ENCODE data around the gene GALC.

The GALC gene

DNA sequence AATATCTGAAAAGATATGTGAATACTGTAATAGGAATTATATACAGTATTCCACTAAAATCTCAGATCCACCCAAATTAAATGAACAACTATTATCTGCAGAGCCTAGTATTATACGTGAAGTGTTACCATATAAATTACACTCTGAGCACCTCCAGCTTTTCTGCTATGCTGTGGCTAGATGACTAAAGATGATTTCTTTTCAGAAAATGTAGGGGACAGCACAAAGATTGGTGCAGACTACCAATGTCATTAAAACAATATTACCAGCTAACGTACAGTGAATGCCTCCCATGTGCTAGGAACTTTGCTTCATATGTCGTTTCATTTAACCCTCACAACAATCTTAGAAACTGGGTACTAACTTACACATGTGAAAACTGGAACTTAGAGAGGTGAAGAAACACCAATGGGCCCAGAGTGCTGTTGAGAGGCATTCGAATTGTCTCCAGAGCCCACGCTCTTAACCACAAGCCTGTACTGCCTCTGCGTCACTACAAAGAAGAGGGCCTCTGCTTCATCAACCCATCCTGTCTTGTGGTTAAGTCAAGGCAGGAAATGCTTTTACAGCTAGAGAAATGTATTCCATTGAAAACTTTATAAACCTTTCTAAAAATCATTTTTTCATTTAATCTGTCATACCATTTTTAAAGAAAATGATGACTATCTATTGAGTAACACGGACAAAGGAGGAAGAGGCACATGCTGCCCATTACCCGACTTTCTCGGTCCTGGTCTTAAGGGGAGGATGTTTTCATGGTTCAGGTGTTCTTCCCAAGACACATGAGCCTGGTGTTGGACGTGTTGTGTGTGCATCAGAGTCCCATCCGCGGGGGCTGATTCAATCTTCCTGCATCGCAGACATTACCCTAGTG lies 13.2 kb upstream of the GALC start:
- DNase-seq (ENCODE audit: low read depth), result no peak

DNA sequence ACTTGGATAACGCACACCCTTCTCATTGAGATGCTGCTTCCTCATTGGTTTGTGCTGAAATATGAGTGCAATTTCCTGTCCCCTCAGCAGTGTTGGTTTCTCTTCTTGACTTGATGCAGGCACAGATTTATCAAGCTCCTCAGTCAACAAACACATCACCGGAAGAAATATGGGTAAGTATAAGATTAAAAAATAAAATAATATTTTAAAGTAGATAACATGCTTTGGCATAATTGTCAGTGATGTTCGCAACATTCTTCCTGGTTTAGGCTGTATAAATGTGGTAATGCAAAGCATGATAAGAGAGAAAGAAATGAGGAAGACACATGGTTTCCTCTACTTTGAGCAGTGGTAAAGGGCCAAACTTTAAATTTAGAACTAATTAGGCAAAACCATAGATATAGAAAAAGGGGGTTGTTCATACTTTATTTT lies 12.1 kb upstream of the GALC start, which contains the start of gene GPR65:
Gene GPR65 (plus strand): TSS at position 86 of the 432 bp plus-strand sequence. CDS start 5,713 bp downstream, outside the sequence.
- DNase-seq (ENCODE audit: low read depth), result no peak

DNA sequence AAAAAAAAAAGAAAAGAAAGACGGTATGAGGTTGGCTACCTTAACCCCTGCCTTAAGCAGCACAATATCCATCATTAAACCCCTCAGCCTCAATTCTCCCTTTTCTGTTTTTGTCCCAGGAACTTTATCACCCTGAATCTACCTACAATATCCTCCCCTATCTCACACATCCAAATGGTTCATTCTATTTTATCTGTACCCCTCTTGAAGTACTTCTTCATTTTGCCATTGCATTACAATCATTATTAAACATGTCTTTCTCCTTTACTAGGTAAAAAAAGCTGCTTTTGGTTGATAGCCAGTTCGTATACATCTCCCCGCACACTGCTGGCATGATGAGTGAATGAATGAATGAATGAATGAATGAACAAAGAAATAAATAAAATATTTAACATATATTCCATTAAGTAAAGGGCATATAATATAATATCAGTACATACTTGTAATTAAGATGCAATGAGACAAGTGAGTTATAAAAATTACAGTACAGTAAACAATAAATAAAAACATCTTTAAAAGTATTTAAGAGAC lies 11.6 kb upstream of the GALC start:
- DNase-seq (ENCODE audit: low read depth), result no peak

DNA sequence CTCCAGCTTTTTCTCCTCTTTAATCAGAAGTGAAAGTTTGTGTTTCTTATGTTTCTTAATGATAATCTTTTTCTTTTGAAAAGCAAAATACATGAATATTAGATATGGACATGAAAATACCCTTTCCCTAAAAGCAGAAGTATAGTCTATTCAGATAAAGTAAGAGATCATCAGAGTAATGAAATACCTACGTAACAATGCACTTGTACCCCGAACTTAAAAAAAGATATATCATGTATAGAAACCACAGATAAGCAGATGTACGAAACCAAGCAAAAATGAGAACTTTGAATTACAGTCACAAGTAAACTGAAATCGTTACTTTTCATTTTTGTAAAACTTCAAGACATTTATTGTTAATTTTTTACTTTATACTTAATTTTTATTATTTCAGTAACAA lies 10.4 kb upstream of the GALC start:
- no peak for DNase-seq (ENCODE audit: low read depth)

DNA sequence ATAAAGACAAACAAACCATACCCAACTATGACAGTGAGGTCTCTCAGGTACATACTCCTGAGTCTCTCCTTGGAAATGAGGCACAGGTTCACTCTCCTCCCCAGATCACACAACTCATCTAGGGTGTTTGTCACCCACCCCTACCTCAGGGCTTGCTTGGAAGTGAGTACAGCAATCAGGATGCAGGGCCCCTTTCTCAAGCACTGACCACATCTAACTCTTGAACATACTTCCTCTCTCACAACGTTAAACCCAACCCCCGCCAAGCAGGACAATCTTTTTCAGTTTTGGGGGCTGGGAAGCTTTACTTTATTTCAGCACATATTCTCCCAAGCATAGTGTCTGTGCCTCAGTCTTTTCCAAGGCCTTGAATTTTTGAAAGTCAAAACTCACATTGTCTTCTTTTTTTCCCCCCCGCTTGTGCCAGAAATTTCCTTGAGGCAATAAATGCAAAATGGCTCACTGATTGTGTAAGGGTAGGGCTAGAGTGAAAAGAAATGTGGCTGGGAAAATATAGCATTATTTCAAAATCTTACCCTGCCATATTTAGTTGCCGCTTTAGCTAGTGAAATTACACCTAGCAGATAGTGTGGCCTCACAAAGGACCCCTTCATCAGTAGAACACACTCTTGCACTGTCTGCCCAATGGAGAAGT lies 9.6 kb upstream of the GALC start:
- DNase-seq (ENCODE audit: low read depth), result no peak

DNA sequence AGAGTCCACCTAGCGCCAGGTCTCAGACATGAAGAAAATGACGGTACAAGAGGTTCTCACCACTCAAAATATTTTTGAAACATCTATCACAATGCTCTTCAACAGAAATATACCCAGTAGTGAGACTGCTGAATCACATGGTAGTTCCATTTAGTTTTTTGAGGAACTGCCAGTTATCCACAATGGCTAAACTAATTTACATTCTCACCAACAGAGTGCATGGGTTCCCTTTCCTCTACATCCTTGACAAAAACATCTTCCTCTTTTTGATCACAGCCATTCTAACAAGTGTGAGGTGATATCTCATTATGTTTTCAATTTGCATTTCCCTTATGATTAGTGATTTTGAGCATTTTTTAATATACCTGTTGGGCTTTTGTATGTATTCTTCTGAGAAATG lies 6.3 kb upstream of the GALC start:
- no peak for DNase-seq (ENCODE audit: low read depth)

DNA sequence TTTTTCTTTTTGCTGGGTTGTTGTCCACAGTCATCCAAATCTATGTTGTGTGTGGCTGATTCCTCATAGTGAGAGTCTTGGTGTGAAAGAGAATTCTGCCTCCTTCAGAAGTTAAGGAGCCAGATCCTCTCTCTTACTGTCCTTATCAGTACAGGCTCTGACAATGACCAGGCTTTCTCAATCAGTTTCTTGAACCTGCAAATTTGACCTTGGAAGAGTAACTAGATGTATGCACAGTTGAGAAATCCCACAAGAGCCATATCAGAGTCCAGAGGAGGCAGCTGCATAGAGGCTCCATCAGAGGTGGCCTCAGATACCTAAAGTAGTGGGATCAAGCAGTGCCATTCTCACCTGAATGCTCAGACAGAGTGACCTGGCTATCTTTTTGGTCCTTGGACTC lies 5.5 kb upstream of the GALC start:
- DNase-seq (ENCODE audit: low read depth), result no peak

DNA sequence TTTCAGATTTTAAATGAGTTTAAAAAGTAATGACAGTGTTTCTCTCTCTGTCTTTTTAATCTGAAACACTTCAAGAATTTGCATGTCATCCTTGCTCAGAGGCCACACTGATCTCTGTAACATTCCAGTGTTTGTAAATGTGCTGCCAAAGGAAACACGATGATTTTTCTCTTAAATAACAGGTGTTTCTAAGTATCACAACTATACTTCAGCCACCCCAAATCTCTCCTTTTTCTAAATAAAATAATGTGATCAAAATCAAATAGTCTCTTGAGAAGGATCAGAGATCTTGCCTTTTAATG lies 3.3 kb upstream of the GALC start:
- DNase-seq (ENCODE audit: low read depth), result no peak

DNA sequence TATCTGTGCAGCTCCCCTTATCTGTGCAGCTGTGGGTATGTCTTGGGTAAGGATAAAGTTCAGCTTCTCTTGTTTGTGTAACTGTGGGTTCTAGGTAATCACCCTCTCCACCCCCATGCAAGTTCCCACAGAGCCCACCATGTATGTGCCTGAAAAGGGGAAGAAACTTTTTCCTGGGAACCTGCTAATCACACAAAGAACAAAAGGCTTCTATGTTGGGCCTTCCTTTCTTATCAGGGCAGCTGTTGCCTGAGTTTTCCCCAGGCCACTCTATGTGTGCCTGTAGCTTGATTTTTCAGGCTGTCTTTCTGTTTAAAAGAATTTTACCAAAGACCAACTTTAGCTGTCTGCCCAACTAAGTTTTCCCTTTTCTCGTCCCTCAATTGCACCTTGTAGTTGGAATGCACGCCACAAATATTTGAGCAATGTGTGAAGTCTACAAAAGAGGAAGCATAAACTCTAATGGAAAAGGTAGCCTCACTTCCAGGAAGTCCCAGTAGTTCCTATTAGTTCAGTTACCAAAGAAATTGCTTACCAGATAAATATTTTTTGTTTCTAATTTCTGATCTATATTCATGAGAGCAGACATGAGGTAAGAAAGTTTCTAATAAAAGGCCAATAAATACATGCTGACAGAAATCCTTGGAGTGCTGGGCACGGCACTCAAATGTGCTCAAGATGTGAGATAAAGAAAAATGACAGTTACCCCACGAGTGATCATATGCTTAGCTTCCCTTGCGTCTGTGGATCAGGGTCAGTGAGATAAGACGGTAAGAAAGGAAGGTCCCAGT lies 2.7 kb upstream of the GALC start:
- no peak for DNase-seq (ENCODE audit: low read depth)

DNA sequence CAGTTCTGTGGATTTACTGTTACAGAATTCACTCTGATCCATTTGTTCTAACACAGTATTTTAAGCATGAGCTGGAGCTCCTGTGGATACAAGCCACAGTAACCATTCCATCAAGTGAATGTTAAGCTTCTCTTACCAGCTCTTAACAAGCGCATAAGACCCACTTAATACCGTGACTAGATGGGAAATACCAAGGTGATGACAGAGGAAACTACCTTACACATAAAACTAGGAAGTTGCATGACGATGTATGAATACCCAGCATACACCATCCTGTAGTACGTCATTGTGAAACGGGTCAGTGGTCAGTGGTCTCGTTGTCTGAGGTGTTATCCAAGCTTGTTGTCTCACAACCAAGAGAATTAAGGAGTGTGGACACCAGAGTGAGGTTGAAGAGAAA lies 2.0 kb upstream of the GALC start:
- DNase-seq (ENCODE audit: low read depth), result no peak

DNA sequence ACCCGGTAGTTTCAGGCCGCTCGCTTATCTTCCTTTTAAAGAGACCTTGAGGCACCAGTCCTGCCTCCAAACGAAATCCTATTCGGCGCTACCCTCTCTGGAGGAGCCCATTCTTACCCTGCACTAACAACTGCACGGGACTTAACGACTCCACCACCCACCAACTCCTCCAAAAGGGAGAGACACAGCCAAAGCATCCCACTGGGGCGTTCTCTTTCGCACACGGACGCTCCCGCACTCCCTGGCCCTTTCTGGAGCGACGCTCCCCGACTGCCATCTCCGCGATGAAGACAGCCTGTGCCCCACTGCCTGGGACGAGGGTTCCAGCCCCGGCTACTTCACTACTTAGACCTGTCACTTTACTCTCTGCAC lies 650 bp downstream of the GALC start:
- DNase-seq (ENCODE audit: low read depth), result no peak

DNA sequence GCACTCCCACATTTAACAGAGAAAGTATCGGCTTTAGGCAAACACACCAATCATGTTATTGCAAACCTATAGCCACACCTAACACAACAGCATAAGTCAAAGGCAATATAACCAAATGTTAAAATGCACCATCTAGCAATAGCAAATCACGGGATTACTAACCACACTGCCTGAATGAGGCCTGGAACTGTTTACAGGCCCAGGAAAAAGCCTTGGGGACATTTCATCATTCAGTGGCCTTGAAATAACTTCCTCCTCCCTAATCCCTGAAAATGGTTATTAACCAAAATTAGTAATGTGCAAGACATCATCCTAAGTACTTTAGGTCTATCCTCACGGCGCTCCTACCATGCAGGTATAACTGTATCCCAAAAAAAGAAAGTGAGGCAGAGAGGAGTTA lies 2.3 kb downstream of the GALC start:
- no peak for DNase-seq (ENCODE audit: low read depth)

DNA sequence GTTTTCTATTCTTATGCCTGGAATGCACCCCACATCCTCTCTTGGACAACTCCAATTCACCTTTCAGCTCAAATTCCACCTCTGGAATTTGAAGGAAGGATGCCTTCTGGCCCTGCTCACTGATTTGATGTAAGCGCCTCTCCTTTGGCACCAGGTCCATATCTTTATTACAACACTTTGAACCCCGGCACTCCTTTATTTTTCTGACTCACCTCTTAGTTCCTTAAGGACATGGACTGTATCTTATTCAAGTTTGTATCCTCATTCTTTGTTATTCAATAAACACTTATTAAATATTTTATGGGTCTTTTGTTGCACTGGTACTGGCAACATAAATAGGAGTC lies 3.1 kb downstream of the GALC start:
- DNase-seq (ENCODE audit: low read depth), result no peak

DNA sequence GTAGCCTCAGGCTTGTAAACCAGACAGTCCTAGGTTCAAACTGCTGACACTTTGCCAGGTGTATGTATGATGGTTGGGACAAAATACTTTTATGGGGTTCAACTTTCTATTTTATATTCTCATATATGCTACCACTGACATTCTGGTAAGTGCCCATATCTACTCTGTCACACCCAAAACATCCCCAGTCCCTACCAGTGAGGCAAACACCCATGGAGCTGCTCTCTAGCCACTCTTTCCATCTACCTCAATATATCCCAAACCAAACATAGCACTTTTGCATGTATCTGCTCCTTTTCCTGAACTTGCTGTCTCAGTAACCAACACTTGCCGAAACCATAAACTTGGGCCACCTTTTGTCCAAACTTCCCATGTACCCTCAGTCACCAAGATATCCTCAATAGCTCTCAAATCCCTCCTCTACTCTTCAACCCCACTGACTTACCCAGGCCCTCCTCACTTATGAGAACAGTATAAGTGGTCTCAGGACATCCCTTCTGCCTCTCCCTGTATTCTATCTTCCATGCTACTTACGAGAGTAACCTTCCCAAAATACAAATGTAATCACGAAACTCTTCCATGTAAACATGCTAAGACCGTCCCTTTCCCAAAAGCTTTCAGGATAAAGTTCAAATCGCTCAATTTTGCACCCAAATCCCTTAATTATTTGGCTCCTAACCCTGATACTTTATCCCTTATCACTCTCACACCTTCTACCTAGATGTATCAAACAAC lies 3.6 kb downstream of the GALC start:
- no peak for DNase-seq (ENCODE audit: low read depth)

DNA sequence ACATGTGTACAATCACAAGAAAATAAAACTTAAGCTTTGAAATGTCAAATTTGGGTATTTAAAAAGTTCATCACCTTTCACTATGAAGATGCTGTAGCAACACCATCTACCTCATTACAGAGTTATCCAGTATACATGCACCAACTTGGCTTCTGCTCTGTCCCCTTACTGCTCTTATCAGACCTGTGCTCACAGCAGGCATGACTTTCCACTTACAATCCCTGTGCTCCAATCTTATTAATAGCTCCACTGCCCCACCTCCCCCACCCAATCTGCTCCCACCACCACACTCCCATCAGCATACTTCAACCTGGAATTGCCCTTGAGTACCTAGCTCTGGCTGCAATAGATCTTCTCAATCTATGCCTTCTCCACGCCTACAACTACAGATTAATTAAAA lies 13.3 kb downstream of the GALC start:
- DNase-seq (ENCODE audit: low read depth), result no peak

DNA sequence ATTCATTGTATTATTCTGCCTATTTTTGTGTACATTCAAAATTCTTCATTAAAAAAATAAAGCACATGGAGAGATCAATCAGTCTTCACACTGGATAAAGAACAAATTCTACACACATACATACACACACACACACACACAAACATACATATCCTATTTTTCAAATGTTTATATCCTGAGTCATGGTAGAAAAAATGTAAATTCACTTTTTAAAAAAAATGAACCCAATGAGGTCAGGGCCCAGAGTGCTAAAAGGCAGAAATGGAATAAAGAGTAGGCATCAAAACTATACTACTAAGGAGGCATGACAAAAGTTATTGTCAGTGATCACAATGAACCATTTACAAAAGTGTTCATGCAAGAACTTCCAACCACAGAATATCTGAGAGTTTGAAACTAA lies 17.3 kb downstream of the GALC start:
- DNase-seq (ENCODE audit: low read depth), result no peak

DNA sequence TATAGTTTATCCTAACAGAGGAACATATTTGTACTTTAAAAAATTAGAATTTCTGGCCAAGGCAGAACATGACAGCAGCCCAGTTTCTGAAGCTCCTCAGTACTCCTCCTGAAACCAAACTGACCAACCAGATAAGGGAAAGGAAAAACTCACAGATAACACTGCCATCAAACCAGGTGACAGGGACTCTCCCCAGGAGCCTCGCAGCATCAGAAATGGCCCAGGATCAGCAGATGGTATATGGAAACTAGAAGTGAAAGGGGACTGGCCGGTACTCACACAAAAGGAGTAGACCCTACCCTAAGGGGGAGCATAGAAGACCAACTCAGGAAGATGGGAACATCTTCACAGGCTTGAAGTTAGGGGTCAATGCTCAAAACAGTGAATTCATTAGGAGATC lies 22.0 kb downstream of the GALC start:
- no peak for DNase-seq (ENCODE audit: low read depth)

DNA sequence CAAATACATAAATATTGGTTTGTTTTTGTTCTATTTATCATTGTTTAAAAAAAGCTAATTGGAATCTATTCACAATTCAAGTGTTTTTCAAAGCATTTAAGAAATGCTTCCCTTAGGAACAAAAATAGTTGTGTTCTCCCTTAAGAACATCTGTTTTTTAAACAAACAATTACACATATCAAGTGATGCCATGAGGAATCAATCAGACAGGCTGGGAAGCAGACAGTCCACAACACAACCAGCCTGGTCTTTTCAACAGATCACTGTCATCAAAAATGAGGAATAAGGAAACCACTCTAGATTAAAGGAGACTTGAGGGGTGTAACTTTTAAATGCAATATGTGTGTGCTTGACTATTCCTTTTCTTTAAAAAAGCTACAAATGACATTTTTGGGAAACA lies 25.5 kb downstream of the GALC start:
- DNase-seq (ENCODE audit: low read depth), result no peak

DNA sequence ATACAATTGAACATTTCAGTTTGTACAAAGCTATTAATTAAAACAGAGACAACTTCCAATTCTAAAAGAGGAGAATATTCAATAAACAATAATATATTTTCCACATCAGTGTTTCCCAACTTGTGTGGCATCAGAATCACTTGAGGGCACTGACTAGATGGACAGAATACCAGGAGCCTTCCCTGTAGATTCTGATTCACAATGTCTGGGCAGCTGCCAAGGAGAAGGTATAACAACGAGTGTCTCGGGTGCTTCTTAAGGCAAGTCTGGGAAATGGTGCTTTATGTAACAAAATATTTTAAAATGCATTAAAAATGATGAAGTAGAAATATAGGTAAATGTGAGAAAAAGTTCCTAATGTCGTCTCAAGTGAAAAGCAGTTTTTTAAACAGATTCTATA lies 26.2 kb downstream of the GALC start:
- no peak for DNase-seq (ENCODE audit: low read depth)

DNA sequence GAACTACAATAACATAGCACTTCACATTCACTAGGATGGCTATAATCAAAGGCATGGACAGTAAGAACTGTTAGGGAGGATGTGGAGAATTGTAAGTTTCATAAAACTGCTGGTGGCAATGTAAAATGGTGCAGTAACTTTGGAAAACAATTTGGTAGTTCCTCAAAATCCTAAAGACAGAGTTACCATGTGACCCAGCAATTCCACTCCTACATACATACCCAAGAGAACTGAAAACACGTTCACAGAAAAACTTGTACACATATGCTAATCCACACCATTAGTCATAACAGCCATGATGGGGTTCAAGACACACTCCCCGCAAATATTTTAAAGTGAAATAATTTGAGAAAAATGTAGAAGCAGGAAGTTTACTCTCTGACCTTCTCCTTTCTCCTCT lies 31.7 kb downstream of the GALC start:
- no peak for DNase-seq (ENCODE audit: low read depth)

DNA sequence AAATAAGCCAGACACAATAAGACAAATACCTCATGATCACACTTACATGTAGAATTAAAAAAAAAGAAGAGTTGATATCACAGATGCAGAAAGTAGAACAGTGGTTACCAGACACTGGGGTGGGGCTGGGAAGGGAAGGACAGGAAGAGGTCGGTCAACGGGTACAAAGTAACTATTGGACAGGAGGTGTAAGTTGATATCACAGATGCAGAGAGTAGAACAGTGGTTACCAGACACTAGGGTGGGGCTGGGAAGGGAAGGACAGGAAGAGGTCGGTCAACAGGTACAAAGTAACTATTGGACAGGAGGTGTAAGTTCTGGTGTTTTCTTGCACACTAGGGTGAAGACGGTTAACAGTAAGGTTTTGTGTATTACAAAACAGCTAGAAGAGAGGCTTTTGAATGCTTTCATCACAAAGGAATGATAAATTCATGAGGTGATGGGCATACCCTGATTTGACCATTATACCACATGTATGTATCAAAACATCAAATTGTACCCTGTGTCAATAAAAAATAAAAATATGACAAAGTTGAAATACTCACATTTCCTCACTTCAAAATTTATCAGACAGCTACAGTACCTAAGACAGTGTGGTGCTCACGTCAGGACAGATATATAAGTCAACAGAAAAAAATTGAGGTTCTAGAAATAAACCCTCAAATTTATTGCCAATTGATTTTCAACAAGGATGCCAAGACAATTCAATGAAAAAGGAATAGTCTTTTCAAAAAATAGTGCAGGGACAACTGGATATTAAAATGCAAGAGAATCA lies 32.8 kb downstream of the GALC start:
- DNase-seq (ENCODE audit: low read depth), result no peak

DNA sequence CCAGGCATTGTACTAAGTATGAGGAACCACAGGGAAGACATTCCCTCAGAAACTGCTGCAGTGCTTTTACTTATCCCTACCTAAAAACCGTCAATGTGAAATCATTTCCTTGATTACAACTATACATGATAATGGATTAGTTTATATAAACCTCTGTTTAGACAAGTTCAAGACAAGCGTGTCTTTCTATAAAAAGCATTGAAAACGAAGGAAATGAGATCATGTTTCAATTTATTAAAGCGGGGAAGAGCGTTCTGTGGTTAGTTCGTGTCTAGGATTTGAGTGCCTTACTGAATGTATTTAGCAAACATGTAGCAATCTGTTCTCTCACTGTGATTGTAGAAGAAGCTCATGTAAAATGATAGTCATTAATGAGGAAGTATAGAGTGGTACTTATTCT lies 37.5 kb downstream of the GALC start:
- no peak for DNase-seq (ENCODE audit: low read depth)

All from stimulated activated CD8-positive, alpha-beta memory T cell treated with anti-CD3 and anti-CD28 coated beads, Interleukin-15, amount 100 ng/mL, for 1 hour (primary cell).